Measurements from ENCODE around the gene CFAP73. TPM values are rescaled to one million over a fixed set of nuclear protein-coding genes. Genes with fewer than 3 reads are reported as not detected.

Gene CFAP73
- total RNA-seq, 1 donor from 2014 or later: 0.62 TPM

Small RNA genes lying within 50 kb of the gene (small RNA-seq; reads per million reads assigned to genes)
- gene MIR7106 (not detected), gene RF00019 (not detected)

Other genes with a start within 250 kb of the CFAP73 start
- gene OAS1, start 242.8 kb upstream of the CFAP73 start, total RNA-seq: 2.5 TPM
- 1.6 TPM for gene OAS3, start 211.2 kb upstream of the CFAP73 start, total RNA-seq
- 2.0 TPM for gene OAS2, start 171.2 kb upstream of the CFAP73 start, total RNA-seq
- gene DTX1, start 93.0 kb upstream of the CFAP73 start, total RNA-seq: 16.2 TPM
- gene RASAL1, start 14.0 kb upstream of the CFAP73 start, total RNA-seq: 2.5 TPM
- gene DDX54, start 35.8 kb downstream of the CFAP73 start, total RNA-seq: 12.0 TPM
- gene RITA1, start 36.0 kb downstream of the CFAP73 start, total RNA-seq: 8.4 TPM
- gene TPCN1, start 71.7 kb downstream of the CFAP73 start, total RNA-seq: 4.7 TPM
- 5.0 TPM for gene SLC8B1, start 185.4 kb downstream of the CFAP73 start, total RNA-seq
- gene PLBD2, start 208.9 kb downstream of the CFAP73 start, total RNA-seq: 8.9 TPM